OCI-LY3 (cell line): ENCODE measurements around the gene CDCP1.

Source experiments
- H2AFZ ChIP-seq: fragments of 200-600, 300-600 bp; shearing (Covaris generic); 2 replicates; pipeline ENCODE4 v1.6.0; 2014; ENCODE audit warnings: antibody characterized with exemption, low read depth, low read length
- H3K27ac ChIP-seq: fragments of 200-600, 300-600 bp; sonication (generic); 2 replicates; pipeline ENCODE4 v1.5.1; 2014; ENCODE audit warnings: mild to moderate bottlenecking, low read length, moderate library complexity, mixed read lengths
- H3K27me3 ChIP-seq: fragments of 200-600, 300-600 bp; sonication (generic); 2 replicates; pipeline ENCODE4 v1.6.1; 2014; ENCODE audit warnings: low read depth, low read length, mixed read lengths
- H3K36me3 ChIP-seq: fragments of 200-600, 300-600 bp; sonication (generic); replicated peaks from 2 replicates; pipeline ENCODE3; 2014; ENCODE audit warnings: low read depth, low read length, mixed read lengths
- H3K4me1 ChIP-seq: fragments of 300-600, 200-600 bp; sonication (generic); 2 replicates; pipeline ENCODE4 v1.6.1; 2014; ENCODE audit warnings: low read length, mixed read lengths
- H3K4me2 ChIP-seq: fragments of 200-600, 300-600 bp; sonication (generic); 2 replicates; pipeline ENCODE4 v1.6.1; 2014; ENCODE audit warnings: low read length, mixed read lengths
- H3K4me3 ChIP-seq: fragments of 300-600, 200-600 bp; sonication (generic); 2 replicates; pipeline ENCODE4 v1.5.1; 2014; ENCODE audit warnings: antibody characterized with exemption, mild to moderate bottlenecking, low read length, moderate library complexity
- H3K79me2 ChIP-seq: fragments of 300-600, 200-600 bp; shearing (Covaris generic); 2 replicates; pipeline ENCODE4 v1.6.1; 2014; ENCODE audit warnings: mild to moderate bottlenecking, low read length, mixed read lengths
- H3K9ac ChIP-seq: fragments of 300-600, 200-600 bp; shearing (Covaris generic); 2 replicates; pipeline ENCODE4 v1.6.0; 2014; ENCODE audit warnings: mild to moderate bottlenecking, low read length, moderate library complexity
- H3K9me3 ChIP-seq: fragments of 200-600, 300-600 bp; shearing (Covaris generic); 2 replicates; pipeline ENCODE4 v1.6.1; 2014; ENCODE audit warnings: low read length, mixed read lengths; ENCODE audit not compliant: insufficient read depth
- H4K20me1 ChIP-seq: fragments of 200-600, 300-600 bp; sonication (generic); 2 replicates; pipeline ENCODE4 v1.6.1; 2016; ENCODE audit warnings: low read length, mixed read lengths; ENCODE audit not compliant: insufficient read depth
- CTCF ChIP-seq: fragments of 200-600, 300-600 bp; sonication (generic); IDR thresholded peaks from 2 replicates; pipeline ENCODE4 v1.5.1; 2014; ENCODE audit warnings: antibody characterized with exemption, low read length, low read depth
- EZH2phosphoT487 ChIP-seq: fragments of 200-600 bp; shearing (Covaris generic); IDR thresholded peaks from 2 replicates; pipeline ENCODE4 v1.6.1; 2018; ENCODE audit warnings: antibody characterized with exemption, mixed run types, low read depth

The CDCP1 gene

DNA sequence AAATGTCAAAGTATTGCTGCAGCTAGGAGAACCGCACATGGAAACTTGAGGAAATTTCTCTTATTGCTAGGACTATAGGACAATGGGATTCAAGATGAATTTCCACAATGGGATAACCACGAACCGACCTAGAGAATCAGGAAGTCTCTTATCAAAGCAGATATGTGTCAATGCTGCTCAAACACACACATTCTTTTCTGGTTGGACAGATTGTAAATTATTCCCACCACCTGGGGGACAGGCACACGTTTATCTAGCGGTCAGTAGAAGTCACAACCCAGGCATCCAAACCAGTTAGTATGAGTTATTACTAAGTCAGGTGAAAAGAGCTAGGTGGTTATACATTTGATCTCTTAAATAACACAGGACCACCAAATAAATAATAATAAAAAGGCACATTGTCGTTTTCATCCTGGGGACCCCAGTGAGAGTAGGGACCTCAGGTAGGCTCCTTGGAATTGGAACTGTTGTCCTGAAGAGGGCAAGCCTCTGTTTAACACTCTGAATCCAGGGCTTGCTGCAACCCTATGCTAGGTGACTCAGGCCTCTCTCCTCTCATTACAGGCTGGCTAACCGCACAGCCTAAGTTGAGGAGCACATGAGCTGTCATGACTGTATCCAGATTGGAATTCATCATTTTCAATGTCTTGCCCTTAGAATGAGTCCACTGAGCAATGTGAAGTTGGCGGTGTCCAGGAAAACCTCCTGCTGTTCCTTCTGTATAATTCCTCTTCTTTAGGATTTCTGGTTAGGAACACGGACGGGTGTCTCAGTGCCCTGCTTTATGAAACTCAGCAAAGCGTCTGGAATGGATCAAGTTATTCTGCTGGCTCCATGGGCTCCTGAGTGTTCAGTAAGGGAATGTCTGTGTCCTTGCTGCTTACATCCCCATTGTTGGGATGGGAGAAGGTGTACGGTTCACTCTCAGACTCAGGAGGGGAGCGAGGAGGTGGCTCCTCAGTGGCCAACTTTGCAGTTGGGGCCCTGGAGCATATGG lies 61.1 kb downstream of the CDCP1 start:
- H3K36me3 ChIP-seq = no peaks in the 10 kb centered on the region
- no peaks in the 10 kb centered on the region for H3K79me2 ChIP-seq
- no peak overlapping the region for H3K4me3 ChIP-seq
- H3K9me3 ChIP-seq = no peaks in the 10 kb centered on the region
- H2AFZ ChIP-seq = no peak overlapping the region
- H3K4me2 ChIP-seq = no peak overlapping the region
- H3K27me3 ChIP-seq = peaks cover 18% of the 10 kb centered on the region; the same call in 1 of the 2 replicates
- no peaks in the 10 kb centered on the region for H3K4me1 ChIP-seq
- H3K27ac ChIP-seq = no peak overlapping the region
- no peak for TF ChIP-seq CTCF
- H3K9ac ChIP-seq = no peak overlapping the region
- no peaks in the 10 kb centered on the region for H4K20me1 ChIP-seq

DNA sequence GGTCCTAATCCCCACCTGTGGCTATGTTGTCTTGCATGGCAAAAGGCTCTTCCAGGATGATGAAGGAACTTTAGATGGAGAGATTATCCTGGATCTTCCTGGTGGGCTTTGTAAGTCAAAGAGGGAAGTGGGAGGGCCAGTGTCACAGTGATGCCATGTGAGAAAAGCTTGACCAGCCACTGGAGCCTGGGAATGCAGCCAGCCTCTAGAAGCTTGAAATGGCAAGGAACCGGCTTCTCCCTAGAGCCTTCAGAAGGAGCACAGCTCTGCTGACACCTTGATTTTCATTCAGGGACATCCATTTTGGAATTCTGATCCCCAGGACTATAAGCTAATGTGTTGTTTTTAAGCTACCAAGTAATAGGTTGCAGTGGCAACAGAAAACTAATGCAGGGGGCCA lies 61.8 kb downstream of the CDCP1 start:
- Histone ChIP-seq H3K9me3 (no peaks in the 10 kb centered on the region), H3K4me2 (no peak overlapping the region), H3K9ac (no peak overlapping the region), H3K27me3 (peaks cover 14% of the 10 kb centered on the region; the same call in 1 of the 2 replicates), H3K79me2 (no peaks in the 10 kb centered on the region), H3K27ac (no peak overlapping the region), H4K20me1 (no peaks in the 10 kb centered on the region), H3K4me1 (no peaks in the 10 kb centered on the region), H3K36me3 (no peaks in the 10 kb centered on the region), H2AFZ (no peak overlapping the region), H3K4me3 (no peak overlapping the region)
- TF ChIP-seq EZH2phosphoT487 = no peak
- no peak for TF ChIP-seq CTCF

- H3K9ac ChIP-seq = no peak overlapping the region
- H3K27me3 ChIP-seq = peaks cover 14% of the 10 kb centered on the region; the same call in 1 of the 2 replicates
- H3K79me2 ChIP-seq = no peaks in the 10 kb centered on the region
- no peaks in the 10 kb centered on the region for H3K9me3 ChIP-seq
- H2AFZ ChIP-seq = no peak overlapping the region
- H3K4me2 ChIP-seq = no peak overlapping the region
- H3K27ac ChIP-seq = no peak overlapping the region
- H3K4me1 ChIP-seq = no peaks in the 10 kb centered on the region
- no peak overlapping the region for H3K4me3 ChIP-seq
- TF ChIP-seq EZH2phosphoT487 (no peak), CTCF (no peak)
- no peaks in the 10 kb centered on the region for H4K20me1 ChIP-seq
- no peaks in the 10 kb centered on the region for H3K36me3 ChIP-seq
These were observed 63.2 kb downstream of the CDCP1 start for GRCh38 chr3:45083023-45083422.

- H3K4me3 ChIP-seq = no peak overlapping the region
- no peak overlapping the region for H3K4me2 ChIP-seq
- no peaks in the 10 kb centered on the region for H3K79me2 ChIP-seq
- no peaks in the 10 kb centered on the region for H3K9me3 ChIP-seq
- no peak overlapping the region for H3K9ac ChIP-seq
- no peak overlapping the region for H3K27ac ChIP-seq
- no peaks in the 10 kb centered on the region for H3K4me1 ChIP-seq
- no peaks in the 10 kb centered on the region for H3K36me3 ChIP-seq
- H3K27me3 ChIP-seq = peaks cover 14% of the 10 kb centered on the region; the same call in 1 of the 2 replicates
- no peak overlapping the region for H2AFZ ChIP-seq
- no peaks in the 10 kb centered on the region for H4K20me1 ChIP-seq
- TF ChIP-seq CTCF (no peak), EZH2phosphoT487 (no peak)
These were observed 64.0 kb downstream of the CDCP1 start for GRCh38 chr3:45082142-45082538.
